GM18508 (cell line): ENCODE data around the gene ARSD.
"Not testable (repeated sequence)": the region's sequence is repeated elsewhere in the genome, so short reads cannot be mapped to it uniquely, and the experiment has no call there.

Experiments used
- ATAC-seq: cut with Tn5 transposase; IDR thresholded peaks from one replicate; pipeline ENCODE4 v1.9.1; 2021; ENCODE audit warnings: moderate number of reproducible peaks; ENCODE audit not compliant: insufficient read depth, unreplicated experiment

Gene ARSD, protein sequence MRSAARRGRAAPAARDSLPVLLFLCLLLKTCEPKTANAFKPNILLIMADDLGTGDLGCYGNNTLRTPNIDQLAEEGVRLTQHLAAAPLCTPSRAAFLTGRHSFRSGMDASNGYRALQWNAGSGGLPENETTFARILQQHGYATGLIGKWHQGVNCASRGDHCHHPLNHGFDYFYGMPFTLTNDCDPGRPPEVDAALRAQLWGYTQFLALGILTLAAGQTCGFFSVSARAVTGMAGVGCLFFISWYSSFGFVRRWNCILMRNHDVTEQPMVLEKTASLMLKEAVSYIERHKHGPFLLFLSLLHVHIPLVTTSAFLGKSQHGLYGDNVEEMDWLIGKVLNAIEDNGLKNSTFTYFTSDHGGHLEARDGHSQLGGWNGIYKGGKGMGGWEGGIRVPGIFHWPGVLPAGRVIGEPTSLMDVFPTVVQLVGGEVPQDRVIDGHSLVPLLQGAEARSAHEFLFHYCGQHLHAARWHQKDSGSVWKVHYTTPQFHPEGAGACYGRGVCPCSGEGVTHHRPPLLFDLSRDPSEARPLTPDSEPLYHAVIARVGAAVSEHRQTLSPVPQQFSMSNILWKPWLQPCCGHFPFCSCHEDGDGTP

DNA sequence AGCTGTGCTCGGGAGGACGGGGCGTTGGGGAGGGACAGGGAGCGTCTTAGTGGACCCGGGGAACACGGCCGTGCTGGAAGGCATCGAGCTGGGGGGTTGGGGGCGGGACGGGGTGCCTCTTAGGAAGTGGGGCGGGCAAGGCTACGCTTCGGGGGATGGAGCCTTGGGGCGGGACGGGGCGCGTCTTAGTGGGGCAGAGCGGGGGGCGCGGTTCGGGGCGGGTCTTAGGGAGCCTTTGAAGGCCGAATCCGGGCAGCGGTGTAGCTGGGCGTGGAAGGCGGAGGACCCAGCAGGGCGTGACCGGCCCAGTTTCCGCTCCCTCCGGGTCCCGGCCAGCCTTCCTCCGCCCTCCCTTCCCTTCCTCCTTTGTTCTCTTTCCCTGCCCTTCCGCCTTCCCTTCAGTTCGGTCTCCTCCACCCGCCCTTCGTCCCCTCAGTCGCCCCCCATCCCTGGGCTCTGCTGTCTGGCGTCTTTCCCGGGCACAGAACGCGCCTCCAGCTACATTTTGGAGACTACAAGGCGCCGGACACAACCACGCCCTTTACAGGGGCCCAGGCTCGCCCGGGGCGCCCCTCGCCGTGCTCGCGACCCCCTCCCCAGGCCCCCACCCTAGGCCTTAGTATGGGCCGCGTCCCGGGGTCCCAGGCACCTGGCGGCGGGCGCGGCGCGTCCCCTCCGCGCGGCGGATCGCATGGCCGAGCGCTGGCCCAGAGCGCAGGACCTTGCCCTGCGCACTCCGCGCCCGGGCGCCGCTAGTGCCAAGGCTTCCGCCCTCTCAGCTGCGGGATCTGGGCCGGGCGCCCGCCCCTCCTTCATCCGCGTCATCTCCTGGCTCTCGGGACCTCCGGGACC is at the start of gene ARSD:
TSS of gene ARSD (minus strand) at position 757 of the 852 bp plus-strand sequence. CDS start at position 693, 64 bp downstream.
- peak; percentile 75 for ATAC-seq

DNA sequence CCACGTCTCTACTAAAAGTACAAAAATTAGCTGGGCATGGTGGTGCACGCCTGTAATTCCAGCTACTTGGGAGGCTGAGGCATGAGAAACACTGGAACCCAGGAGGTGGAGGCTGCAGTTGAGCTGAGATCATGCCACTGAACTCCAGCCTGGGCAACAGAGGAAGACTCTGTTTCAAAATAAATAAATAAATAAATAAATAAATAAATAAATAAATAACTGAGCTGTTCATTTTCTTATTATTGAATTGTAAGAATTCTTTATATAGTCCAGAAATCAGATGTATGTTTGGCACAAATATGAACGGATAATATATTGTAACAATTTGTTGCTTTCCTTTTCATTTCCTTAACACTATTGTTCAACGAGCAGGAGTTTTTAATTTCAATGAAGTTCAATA is 49.5 kb upstream of the ARSD start:
- ATAC-seq: not testable (repeated sequence)

DNA sequence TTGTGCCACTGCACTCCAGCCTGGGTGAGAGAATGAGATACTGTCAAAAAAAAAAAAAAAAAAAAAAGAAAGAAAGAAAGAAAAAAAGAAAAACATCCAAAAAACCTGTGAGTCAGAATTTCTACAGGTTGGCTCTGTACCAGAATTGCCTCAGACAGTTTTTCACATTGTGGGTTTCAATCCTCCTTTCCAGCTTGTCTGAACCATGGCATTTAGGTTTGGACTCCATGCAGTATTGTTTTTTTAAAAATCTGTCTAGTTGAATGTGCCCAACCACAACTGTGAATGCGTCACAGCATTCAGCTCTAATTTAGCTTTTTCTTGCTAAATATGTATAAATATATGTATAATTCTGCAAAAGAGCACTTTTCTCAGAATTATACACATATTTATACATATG is 45.8 kb upstream of the ARSD start:
- ATAC-seq: no peak

DNA sequence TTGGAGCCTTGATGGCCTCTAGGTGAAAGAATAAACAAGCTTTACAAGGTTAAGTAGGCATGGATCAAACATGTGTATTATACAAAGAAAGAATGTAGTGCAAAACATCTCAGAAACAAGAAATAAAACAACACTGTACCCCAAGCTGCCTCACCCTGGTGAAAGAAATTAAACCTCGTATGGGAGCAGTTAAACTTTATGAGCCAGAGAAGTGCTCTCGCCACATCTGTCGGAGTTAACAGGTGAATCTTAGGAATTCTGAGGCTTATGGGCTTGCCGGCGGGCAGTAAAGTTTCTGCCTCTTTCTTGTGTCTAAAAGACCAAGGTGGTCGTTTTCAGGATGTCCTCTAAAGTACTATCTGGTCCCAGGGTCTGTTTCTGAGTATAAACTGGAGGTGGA is 43.3 kb upstream of the ARSD start:
- no peak for ATAC-seq

DNA sequence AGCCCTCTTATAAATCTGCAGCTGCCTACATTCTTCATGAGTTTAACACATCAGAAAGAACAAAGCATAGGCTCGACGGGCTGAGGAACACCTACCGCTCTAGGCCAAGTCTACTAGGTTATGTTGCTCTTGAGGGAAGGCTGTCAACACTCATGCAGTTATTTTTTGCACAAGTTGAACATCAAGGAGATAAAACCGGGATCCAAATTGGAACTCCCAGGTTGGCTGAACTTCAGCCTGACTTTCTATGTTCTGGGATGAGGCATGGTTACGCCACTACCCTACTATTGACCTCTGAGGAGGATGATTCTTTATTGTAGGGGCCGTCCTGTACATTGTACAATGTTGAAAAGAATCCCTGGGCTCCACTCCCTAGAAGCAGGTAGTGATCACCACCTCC is 39.9 kb upstream of the ARSD start:
- ATAC-seq: no peak

DNA sequence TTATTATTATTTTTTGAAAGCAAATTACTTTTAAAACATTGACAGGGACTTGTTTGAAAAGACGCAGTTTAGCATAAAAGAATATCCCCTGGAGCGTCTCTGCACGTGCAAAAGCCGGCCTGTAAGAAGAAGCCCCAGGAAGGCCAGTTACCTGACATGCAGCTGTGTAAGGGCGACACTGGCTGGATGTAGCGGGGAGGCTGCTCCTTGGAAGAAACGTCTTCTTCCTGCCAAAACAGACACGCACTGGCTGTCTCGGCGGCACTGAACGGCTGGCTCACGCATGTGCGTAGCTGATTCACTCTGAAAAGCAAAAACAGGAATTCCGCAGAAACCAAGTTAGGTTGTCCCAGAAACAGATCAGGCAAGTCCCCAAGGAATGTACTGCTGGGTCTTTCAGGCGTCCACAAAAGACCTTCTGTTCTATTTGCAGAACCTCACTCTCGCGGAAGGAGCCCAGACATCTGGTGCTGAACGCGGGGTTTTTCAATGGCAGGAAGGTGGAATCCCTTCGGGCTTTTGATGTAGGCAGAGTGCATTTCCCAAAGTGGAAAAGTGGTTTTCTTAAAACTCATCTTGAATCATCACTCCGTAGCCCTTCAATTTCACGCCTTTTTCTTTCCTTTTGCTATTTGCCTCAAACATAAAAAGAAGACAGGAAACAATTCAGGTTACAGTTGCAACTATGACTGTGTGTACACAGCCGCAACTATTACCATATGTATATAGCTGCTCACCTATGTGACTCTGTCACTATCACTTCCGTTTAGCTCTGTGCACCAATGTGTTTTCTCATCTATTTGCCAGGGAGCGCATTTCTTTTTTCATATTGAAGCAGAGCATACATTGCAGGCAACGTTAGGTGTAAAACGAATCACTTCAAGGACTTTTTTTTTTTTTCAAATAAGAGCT is 39.1 kb upstream of the ARSD start:
- no peak for ATAC-seq

DNA sequence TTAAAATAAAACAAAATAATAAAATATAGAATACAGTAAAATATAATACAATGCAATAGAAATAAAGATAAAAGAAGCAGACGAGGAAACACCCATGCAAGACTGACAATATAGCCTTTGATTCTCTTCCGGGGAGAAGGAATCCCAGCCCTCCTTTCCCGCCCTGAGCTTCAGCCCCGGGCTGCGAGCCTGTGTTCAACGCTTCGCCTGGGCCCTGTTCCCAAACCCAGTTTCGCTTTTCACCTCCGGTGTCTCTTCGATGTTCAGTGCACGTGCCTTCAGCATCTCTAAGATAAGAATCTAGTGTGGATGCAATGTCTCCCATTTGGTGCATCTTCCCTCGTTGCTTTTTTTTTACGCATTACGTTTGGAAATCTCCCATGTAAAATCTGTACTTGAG is 38.4 kb upstream of the ARSD start:
- ATAC-seq: no peak

DNA sequence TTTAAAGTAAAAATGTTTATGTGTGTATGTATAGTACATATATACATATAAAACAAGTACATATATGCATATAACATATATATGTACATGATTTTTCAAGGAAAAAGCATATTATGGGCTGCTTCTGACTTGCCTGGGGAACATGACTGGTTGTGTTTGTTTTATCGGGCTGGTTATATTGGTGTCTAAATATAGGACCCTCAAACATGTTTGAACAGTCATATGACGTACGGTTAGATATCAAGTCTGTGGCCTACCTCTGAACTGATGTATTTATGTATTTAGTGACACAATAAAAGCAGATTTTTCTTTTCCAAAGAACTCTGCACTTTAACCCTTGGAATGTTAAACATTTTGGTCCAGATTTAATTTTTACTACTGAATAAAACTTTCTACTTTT is 37.9 kb upstream of the ARSD start:
- no peak for ATAC-seq

DNA sequence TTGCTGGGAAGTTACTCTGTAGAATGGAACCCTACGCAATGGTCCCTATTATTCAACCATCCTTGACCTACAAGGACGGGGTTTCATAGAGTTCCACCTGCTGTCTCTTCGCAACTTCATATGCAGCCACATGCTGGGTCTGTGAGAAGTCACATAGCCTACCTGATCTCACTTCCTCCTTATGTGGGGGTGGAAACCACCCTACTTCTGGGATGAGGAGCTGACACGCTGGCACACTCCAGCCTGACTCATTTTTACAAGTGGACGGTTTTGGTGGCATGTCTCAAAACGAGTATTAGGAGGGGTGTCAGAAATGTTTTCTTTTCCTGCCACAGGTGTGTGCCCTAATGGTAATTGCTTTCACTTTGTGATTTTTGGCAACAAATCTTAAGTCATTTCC is 36.8 kb upstream of the ARSD start:
- peak; percentile 94 for ATAC-seq

DNA sequence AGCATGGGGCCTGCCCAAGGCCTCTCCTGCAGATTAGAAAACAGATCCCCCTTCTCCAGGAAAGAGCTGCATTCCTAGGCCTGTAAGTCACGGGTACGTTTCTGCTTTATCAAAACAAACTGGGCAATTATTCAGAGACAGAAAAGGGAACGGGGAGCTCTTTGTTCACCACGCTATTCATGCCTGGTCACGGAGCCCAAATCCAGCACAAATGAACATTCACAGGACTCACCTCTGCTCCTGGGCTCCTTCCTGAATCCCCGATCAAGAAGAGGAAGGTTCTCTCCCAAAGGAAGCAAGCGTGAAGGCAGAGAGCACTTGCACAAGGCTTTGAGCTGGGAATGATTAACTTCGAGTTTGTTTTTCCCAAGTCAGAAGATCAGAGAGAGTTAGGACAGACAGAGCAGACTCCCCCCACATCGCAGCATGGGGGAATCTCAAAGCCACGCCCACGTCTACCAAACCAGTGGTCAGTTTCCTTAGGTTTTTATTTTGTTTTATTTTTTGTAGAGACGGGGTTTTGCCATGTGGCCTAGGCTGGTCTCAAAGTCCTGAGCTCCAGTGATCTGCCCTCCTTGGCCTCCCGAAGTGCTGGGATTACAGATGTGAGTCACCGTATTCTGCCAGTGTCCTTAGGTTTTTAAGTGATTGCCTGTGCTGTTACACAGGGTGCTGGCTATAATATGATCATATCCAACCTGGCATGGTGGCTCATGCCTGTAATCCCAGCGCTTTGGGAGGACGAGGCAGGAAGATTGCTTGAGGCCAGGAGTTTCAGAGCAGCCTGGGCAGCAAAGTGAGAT is 35.1 kb upstream of the ARSD start:
- ATAC-seq: not testable (repeated sequence)

DNA sequence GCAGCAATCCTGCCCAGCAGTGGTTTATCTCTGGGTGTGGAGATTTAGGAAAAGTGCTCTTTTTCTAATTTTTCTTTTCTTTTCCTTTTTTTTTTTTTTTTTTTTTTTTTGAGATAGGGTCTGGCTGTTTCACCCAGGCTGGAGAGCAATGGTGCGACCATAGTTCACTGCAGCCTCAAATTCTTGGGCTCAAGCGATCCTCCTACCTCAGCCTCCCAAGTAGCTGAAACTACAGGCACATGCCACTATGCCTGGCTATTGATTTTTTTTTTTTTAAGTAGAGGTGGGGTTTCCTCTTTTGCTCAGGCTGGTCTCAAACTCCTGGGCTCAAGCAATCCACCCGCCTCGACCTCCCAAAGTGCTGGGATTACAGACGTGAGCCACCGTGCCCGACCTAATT is 34.3 kb upstream of the ARSD start:
- ATAC-seq: not testable (repeated sequence)

DNA sequence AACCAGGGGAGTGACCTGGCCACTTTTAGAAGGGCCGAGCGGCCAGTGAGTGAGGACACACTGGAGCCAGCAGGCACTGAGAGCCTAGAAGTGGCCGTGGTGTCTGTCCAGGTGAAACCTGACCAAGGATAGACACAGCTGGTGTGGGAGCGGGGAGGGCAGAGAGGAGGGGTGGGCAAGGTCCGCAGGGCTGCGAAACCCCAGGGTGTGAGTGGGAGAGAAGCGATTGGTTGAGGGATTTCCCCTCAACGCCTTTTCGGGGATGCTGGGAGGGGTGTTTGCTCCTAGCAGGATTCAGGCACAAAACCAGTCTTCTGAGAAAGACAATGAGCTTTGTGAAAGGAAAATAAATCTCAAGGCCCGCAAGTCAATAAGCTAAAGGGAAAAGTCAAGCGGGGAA is 33.2 kb upstream of the ARSD start:
- ATAC-seq: no peak

DNA sequence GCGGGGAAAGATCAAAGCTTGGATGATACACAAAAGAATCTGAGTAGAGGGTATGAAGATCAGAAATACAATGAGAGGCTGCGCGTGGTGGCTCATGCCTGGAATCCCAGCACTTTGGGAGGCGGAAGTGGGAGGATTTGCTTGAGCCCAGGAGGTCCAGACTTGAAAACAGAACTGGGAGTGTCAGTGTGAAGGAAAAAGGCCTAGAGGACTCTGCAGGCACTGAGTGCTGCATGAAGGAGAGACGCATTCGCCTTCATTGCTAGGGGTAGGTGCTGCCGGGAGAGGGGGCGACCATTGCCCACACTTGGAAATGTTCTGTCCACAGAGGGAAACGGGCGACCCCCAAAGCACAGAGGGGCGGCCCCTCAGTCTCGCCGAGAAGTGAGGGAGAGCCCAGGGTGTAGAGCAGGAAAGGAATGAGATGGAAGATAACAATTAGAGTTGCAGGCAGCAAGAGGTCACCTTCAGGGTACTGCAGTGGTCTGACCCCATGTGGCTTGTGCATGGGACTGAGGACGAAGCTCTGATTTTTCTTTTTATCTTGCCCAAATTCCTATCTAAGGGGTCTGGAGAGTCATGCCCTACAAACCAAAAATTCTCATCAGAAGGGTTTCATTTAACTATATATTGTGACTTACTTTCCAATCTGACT is 31.8 kb upstream of the ARSD start:
- ATAC-seq: no peak

DNA sequence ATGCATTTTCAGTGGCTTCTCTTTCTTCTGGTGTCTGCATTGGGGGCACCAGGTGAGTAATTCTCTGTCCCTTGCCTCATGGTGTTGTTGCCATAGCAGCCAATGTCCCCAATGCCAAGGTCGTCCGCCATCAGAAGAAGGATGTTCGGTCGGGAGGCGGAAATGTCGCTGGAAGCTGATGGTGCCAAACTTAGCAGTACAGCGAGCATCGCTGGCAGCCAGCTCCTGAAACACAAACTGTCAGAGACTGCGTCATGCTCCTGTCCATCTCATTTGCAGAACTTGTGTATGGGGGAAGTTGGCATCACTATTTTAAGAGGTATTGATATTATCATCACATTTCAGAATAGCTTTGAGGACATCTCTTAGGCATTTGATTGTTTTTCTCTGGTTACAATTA is 29.1 kb upstream of the ARSD start:
- no peak for ATAC-seq

DNA sequence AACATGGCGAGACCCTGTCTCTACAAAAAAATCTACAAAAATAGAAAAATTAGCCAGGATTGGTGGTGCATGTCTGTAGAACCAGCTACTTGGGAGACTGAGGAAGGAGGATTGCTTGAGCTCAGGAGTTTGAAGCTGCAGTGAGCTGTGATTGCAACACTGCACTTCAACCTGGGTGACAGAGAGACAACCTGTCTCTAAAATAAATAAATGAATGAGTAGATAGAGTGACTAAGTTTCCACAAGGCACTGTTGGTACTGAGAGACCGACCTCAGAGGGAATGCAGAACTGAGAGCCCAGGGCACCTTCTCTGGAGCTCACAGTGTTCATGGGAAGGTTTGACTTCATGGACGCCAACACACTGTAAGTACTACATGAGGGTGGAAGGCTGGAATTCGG is 26.7 kb upstream of the ARSD start:
- ATAC-seq: no peak

DNA sequence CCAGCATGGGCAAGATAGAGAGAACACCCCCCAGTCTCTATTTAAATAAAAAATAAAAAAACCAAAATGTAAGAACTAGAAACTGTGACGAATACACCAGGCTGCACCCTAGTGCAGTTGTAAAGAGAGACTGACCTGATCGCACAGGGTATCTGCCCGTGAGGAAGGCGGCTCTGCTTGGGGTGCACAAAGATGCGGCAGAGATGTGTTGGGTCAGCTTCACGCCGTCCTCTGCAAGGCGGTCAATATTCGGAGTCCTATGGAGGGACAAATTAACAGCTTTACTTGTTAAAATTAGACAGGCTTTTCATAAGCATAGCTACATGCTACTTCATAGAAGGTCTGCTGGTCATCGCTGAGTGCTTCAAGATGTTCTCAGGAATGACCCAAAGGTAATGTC is 26.1 kb upstream of the ARSD start:
- ATAC-seq: no peak

DNA sequence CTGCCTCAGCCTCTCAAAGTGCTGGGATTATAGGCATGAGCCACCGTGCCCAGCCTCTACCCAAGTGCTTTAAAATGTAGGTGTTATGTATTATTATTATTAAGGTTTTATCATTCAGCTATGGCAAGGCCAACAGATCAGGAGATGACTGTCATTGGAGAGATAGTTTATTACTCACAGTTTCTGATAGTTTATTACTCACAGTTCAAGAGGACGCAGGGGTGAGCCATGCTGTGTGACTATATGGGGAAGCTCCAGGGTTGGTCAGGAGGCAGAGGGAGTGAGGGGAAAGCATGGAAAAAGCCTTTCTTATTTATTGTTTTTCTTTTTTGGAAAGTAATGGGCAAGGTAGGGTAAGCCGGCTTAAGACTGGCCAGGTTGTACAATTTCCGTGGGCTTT is 25.4 kb upstream of the ARSD start:
- no peak for ATAC-seq

DNA sequence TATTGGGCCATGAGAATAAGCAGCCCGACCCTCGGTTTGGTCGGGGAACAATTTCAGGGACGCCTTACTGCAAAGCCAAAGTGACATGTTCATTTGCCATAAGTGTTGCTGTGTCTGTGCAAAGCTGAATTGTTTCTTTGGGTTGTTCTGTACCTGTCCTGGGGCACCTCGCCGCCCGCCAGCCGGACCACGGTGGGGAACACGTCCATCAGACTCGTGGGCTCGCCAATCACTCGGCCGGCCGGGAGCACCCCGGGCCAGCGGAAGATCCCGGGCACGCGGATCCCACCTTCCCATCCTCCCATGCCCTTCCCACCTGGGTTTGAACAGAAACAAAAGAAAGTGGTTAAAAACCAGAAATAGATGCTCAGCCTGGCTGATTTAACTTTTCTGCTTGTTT is 8.8 kb upstream of the ARSD start:
- ATAC-seq: not testable (repeated sequence)
